ENCODE data around the gene FGFR4. TPM values are rescaled to one million over a fixed set of nuclear protein-coding genes. Genes with fewer than 3 reads are reported as not detected.
"Not testable (repeated sequence)": the region's sequence is repeated elsewhere in the genome, so short reads cannot be mapped to it uniquely, and the experiment has no call there.

Gene FGFR4
- total RNA-seq, 4 donors from 2014 or later, result 2.1 to 4.5 (median 3.8) TPM

GRCh38 chr5:177043114-177043513 is 43.6 kb upstream of the FGFR4 start:
- H3K36me3 ChIP-seq, result peaks cover 17 to 78% (median 57%) of the 10 kb centered on the region in 4 donors
- no peak overlapping the region for H3K27ac ChIP-seq (replicated peaks in 1 of 4)
- H3K4me3 ChIP-seq, result no peak overlapping the region
- no peaks in the 10 kb centered on the region for H3K27me3 ChIP-seq
- WGBS, result 96% methylated on average over 6 of the region's 6 CpGs
- intact Hi-C loops (cut with DNase I), result no loop called here
- no peak for DNase-seq (ENCODE audit: extremely low spot score)
- H3K9me3 ChIP-seq, result no peaks in the 10 kb centered on the region
- H3K4me1 ChIP-seq, result peaks cover 0 to 12% (median 7%) of the 10 kb centered on the region in 4 donors
- TF ChIP-seq POLR2A (IDR thresholded peaks at IDR 0.05; ENCODE audit: low read depth) (no peak), POLR2AphosphoS5 (IDR thresholded peaks at IDR 0.05) (no peak), EP300 (IDR thresholded peaks at IDR 0.05) (no peak), CTCF (IDR thresholded peaks at IDR 0.05) (no peak)

DNA sequence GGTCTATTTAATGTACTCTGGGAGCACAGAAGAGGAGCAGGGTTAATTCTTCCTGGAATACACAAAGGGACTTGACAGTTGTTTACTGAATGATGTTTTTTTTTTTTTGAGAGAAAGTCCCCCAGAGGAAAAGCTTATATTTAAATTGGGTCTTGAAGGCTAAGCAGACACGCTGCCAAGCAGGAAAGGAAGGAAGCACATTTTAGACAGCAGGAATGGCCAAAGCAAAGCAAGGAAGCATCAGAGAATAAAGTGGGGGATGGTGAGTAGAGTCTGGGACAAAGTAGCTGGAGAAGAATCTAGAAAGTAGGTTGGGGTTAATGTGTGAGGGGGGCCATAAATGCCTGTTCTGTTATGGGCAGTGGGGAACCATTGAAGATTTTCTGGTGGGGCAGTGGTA is 42.8 kb upstream of the FGFR4 start:
- Histone ChIP-seq H3K4me3 (no peak overlapping the region), H3K27ac (replicated peaks in 1 of 4) (no peak overlapping the region), H3K9me3 (no peaks in the 10 kb centered on the region), H3K36me3 (peaks cover 25 to 86% (median 63%) of the 10 kb centered on the region in 4 donors), H3K27me3 (no peaks in the 10 kb centered on the region), H3K4me1 (peaks cover 0 to 12% (median 7%) of the 10 kb centered on the region in 4 donors)
- DNase-seq (ENCODE audit: extremely low spot score), result no peak
- WGBS, result 67% methylated on average over 1 of the region's 1 CpG
- intact Hi-C loops (cut with DNase I), result no loop called here
- TF ChIP-seq POLR2AphosphoS5 (IDR thresholded peaks at IDR 0.05) (no peak), POLR2A (IDR thresholded peaks at IDR 0.05; ENCODE audit: low read depth) (no peak), CTCF (IDR thresholded peaks at IDR 0.05) (no peak), EP300 (IDR thresholded peaks at IDR 0.05) (no peak)

DNA sequence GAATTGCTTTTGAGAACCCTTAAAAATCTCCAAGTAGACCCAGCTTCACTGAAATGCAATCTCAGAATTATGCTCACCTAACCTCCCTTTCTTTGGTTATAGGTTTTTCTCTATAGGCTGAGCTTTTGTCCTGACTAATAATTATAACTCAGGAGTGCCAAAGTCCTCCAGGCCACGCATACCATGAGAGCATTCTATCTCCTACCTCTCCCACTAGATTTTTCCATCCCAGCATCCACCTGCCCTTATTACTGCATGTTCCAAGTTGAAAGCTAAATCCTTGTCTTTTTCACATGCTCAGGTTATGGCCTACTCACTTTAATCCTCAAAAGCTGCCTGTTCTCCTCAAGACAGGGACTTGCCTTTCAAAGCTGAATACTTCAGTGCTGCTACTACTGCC is 42.1 kb upstream of the FGFR4 start:
- Histone ChIP-seq H3K4me3 (no peak overlapping the region), H3K27ac (replicated peaks in 1 of 4) (no peak overlapping the region), H3K27me3 (no peaks in the 10 kb centered on the region), H3K36me3 (peaks cover 30 to 88% (median 70%) of the 10 kb centered on the region in 4 donors), H3K9me3 (no peaks in the 10 kb centered on the region), H3K4me1 (peaks cover 0 to 12% (median 7%) of the 10 kb centered on the region in 4 donors)
- intact Hi-C loops (cut with DNase I), result no loop called here
- DNase-seq (ENCODE audit: extremely low spot score), result no peak
- TF ChIP-seq EP300 (IDR thresholded peaks at IDR 0.05), result no peak
- no peak for TF ChIP-seq CTCF (IDR thresholded peaks at IDR 0.05)
- whole genome bisulfite sequencing, result 96% methylated on average over 1 of the region's 1 CpG

DNA sequence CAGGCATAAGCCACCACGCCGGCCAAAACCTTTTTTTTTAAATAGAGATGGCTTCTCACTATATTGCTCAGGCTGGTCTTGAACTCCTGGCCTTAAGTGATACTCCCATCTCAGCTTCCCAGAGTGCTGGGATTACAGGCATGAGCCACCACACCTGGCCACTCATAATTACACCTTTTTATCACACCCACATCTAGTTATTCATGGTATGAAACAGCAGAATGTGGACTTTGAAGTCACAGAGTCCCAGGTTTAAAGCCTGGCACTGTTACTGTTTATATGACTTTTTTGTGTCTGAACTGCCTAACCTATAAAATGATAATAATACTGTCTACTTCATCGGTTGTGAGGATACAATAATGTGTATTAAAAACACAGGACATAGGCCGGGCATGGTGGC is 41.1 kb upstream of the FGFR4 start:
- Histone ChIP-seq H3K27me3 (no peaks in the 10 kb centered on the region), H3K36me3 (peaks cover 32 to 93% (median 77%) of the 10 kb centered on the region in 4 donors), H3K4me3 (no peak overlapping the region), H3K27ac (replicated peaks in 1 of 4) (no peak overlapping the region), H3K9me3 (no peaks in the 10 kb centered on the region), H3K4me1 (peaks cover 0 to 9% (median 7%) of the 10 kb centered on the region in 4 donors)
- intact Hi-C loops (cut with DNase I), result no loop called here
- 88% methylated on average over 4 of the region's 4 CpGs for whole genome bisulfite sequencing
- DNase-seq (ENCODE audit: extremely low spot score), result no peak
- TF ChIP-seq POLR2AphosphoS5 (IDR thresholded peaks at IDR 0.05) (no peak), CTCF (IDR thresholded peaks at IDR 0.05) (no peak), EP300 (IDR thresholded peaks at IDR 0.05) (no peak), POLR2A (IDR thresholded peaks at IDR 0.05; ENCODE audit: low read depth) (no peak)

GRCh38 chr5:177048531-177048930 is 38.2 kb upstream of the FGFR4 start:
- H3K27ac ChIP-seq (replicated peaks in 1 of 4); H3K27me3 ChIP-seq; H3K9me3 ChIP-seq; H3K4me3 ChIP-seq; DNase-seq (ENCODE audit: extremely low spot score); H3K4me1 ChIP-seq; intact Hi-C loops (cut with DNase I): not testable (repeated sequence)
- 98% methylated on average over 7 of the region's 7 CpGs for WGBS
- peaks cover 48 to 96% (median 78%) of the 10 kb centered on the region in 4 donors for H3K36me3 ChIP-seq

Measured in esophagus muscularis mucosa (tissue), 4 donors.